Panc1 (cell line): ENCODE data around the gene PSMB4.

Source experiments
- SIN3A ChIP-seq: IDR thresholded peaks from 2 replicates; pipeline ENCODE4 v1.6.1; 2012; ENCODE audit warnings: low read depth, mild to moderate bottlenecking, low read length, moderate library complexity, borderline replicate concordance; ENCODE audit not compliant: insufficient read depth
- TF ChIP-seq, protein P1 (sequence below): fragments of 450-650 bp; IDR thresholded peaks from 2 replicates; pipeline ENCODE4 v1.5.1; 2017; ENCODE audit warnings: mild to moderate bottlenecking

DNA sequence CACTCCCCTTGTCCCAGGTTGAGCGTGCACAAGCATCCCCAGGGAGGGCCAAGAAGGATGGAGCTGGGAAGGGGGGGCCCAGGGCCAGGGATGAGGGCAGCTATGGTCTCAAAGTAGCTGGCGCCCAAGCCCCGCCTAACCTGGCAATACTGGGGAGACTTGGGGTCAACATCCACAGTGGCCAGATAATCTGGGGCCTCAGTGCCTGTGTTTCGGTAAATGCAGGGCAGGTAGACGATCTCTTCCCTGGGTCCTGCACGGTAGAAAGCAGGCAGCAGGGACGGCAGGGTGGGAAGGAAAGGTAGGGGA is 30.1 kb upstream of the PSMB4 start:
- TF ChIP-seq, protein P1, sequence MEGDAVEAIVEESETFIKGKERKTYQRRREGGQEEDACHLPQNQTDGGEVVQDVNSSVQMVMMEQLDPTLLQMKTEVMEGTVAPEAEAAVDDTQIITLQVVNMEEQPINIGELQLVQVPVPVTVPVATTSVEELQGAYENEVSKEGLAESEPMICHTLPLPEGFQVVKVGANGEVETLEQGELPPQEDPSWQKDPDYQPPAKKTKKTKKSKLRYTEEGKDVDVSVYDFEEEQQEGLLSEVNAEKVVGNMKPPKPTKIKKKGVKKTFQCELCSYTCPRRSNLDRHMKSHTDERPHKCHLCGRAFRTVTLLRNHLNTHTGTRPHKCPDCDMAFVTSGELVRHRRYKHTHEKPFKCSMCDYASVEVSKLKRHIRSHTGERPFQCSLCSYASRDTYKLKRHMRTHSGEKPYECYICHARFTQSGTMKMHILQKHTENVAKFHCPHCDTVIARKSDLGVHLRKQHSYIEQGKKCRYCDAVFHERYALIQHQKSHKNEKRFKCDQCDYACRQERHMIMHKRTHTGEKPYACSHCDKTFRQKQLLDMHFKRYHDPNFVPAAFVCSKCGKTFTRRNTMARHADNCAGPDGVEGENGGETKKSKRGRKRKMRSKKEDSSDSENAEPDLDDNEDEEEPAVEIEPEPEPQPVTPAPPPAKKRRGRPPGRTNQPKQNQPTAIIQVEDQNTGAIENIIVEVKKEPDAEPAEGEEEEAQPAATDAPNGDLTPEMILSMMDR = no peak
- no peak for TF ChIP-seq SIN3A
